HG02885 (cell line): ENCODE data around the gene CEP55.

ENCODE experiments used
- ATAC-seq: cut with Tn5 transposase; IDR thresholded peaks from one replicate; pipeline ENCODE4 v1.9.1; 2021; ENCODE audit warnings: mild to moderate bottlenecking; ENCODE audit not compliant: unreplicated experiment, poor library complexity

Gene CEP55

DNA sequence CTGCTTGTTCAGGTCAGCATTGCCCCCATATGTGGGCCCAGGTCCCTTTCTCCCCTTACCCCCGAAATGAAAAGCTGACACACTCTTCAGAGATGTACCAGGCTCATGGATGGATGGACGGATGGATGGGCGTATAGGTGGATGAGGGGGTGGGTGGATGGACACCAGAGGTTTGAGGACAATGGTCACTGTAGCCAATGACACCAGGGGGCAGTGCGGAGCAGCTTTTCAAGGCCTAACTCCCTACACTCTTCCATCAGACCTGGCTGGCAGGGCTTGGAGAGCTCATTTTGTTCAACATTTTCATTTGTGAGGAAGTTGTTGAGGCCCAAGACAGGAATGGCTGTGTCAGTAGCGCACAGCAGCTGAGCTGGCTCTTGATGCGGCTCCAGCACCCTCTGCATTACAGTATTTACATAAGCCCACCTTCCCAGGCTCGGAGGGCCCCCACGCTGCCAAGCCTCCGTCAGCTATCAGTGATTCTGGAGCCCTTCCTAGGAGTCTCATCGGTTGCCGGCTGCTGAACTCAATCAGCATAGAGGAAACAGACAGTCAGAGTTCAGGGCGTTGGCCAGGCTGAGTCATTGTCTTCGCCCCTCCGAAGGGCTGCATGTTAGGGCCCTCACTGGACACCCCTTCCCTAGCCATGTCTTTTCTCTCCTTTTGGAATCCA, 58.5 kb downstream of the CEP55 start:
- peak; percentile 61 for ATAC-seq

DNA sequence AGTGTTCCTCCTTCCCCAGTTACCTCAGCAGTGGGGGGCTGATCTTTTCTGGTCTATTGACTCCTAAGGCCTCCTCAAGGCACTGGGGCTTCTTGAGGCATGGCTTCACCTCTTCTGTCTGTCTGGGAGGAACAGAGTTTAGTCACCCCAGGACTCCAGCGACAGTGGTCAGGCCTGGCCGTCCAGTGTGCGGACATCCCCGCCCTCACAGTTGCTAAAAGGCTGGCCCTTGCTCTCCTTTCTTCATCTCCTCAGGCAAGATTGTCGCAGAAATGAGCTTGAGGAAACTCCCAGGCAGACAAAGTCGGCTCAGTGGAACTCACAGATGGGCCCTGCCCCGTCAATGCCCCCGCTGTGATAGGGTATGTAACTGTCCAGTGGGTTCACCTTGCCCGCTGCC, 63.1 kb downstream of the CEP55 start:
- ATAC-seq = no peak

DNA sequence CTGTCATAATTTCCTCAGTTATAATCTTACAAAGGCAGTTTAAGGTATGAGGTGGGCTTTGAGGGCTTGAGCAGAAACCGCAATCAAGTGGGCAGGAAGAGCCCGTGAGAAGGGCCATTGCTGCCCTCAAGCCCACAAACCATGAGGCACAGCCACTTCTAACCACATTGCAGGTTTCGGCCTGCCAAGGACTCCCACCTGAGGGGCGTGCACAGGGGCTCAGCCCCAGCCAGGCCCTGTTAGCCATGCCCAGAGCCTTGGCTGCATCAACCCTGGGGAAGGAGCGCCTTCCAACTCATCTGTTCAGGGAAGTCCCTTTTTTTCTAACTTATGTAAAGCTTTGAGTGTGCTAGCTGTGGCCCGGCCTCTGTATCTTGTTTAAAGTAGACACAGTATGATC, 64.1 kb downstream of the CEP55 start:
- no peak for ATAC-seq

DNA sequence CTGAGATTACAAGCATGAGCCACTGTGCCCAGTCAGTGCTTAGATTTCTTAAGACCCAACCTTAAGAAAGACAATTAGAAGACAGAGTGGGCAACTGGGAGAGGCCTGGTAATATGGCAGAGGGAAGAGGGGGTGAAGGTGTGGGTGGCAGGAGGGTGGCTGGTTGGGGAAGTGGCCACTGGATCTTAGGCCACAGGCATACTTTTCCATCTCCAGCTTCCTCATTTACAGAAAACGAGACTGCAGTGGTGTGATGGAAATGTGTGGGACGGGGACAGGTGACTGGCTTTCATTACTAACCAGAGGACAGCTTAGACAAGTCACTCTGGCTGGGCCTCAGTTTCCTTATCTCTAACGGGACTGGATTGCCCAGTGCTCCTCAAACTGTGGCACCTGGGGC, 69.0 kb downstream of the CEP55 start:
- ATAC-seq = no peak

DNA sequence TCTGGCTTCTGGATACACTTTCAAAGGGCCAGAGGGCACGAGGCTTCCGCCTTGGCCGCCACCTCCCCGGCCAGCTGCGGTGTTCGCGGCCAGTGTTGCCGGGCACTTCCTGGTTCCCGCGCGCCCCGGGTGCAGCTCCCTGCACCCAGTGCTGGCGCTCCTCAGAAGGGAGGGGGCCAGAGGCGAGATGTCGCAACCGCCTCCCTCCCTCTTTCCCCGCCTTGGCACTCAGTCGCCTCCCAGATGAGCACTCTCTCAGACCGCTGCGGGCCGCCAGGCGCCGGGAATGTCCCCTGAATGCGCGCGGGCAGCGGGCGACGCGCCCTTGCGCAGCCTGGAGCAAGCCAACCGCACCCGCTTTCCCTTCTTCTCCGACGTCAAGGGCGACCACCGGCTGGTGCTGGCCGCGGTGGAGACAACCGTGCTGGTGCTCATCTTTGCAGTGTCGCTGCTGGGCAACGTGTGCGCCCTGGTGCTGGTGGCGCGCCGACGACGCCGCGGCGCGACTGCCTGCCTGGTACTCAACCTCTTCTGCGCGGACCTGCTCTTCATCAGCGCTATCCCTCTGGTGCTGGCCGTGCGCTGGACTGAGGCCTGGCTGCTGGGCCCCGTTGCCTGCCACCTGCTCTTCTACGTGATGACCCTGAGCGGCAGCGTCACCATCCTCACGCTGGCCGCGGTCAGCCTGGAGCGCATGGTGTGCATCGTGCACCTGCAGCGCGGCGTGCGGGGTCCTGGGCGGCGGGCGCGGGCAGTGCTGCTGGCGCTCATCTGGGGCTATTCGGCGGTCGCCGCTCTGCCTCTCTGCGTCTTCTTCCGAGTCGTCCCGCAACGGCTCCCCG, 70.2 kb downstream of the CEP55 start, which contains the start of gene FFAR4:
Gene FFAR4 (plus strand): TSS at position 231 of the 842 bp plus-strand sequence. CDS start 56 bp downstream, at position 287.
- ATAC-seq = no peak

DNA sequence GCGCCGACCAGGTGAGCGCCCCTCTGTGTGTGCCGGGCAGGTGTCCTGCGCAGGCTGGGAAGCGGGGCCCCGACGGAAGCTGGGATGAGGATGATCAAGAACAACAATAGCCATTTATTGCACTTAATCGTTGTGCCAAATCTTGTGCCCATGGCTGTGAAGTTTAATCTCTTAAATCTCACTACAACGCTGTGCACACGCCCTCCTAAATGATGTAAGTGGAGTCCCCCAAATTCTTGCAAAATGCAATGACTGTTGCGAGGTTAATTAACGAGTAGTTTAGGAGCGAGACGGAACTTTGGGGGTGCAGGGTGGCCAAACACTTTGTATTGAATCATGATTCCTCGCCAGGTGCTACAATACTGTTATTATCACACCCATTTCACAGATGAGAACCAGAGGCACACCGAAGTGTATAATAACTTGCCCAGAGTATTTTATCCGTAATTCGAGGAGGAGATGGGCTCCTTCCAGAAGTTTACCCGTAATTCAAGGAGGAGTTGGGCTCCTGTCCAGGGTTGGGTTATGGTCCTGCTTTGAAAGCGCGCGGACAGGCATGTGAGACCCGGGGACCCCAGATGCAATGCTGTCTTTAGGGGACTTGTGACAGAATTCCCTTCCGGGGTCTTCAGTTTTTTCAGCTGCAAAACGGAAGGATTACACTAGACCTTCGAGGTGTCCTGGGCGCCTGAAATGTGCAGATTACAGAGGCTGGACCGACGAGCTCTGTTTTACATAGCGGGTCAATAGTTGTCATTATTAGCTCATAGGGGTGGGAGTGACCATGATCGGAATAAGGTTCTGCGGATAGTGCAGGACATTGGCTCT, 71.1 kb downstream of the CEP55 start:
- ATAC-seq = no peak

DNA sequence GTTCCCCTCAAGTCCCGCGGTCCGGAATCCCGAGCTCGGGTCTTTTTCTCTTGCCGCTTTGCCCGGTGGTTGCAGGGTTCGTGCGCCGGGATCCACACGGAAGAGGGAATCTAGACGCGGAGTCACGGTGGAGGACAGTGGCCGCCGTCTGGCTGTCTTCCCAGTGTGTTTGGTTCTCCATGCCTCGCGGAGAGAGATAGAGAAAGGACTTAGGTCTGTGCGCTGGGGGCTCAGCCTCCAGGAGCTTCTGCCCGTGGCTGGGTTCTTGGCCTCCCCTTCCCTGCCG, 71.6 kb downstream of the CEP55 start:
- no peak for ATAC-seq

DNA sequence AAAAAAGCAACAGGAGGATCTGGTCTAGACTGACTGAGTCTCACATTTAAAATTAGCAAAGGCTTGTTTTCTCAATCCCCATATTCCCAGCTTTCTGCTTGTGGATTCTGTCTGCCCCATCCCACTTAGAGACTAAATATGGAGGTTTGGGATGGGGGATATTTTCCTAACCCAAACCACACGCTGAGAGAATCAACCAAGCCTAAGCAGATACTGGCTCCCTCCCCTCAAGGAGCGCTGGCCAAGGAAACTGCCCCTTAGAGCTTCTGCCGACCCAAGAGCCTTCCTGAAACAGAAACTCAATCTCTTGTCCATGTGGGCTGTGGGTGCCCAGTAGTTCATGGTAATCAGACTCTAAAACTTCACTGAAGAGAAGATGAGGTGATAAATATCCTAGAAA, 74.0 kb downstream of the CEP55 start:
- no peak for ATAC-seq

DNA sequence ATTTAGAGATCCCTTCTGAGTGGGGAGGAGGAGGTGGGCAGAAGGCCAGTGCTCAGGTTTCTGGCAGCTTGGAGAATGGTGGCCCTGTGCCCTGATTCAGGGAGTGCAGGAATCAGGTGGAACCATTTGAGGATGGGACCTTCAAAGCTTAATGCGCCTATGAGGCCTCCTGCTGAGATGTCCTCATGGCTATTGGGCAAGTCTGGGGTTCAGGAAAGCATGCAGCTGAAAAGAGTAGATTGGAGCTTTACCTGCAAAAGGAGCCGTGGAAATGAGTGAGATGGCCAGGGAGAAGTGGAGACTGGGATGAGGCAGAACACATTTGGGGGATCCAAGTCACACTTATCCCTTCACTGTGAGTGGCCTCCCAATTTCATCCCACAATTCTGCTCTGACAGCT, 76.2 kb downstream of the CEP55 start:
- no peak for ATAC-seq

DNA sequence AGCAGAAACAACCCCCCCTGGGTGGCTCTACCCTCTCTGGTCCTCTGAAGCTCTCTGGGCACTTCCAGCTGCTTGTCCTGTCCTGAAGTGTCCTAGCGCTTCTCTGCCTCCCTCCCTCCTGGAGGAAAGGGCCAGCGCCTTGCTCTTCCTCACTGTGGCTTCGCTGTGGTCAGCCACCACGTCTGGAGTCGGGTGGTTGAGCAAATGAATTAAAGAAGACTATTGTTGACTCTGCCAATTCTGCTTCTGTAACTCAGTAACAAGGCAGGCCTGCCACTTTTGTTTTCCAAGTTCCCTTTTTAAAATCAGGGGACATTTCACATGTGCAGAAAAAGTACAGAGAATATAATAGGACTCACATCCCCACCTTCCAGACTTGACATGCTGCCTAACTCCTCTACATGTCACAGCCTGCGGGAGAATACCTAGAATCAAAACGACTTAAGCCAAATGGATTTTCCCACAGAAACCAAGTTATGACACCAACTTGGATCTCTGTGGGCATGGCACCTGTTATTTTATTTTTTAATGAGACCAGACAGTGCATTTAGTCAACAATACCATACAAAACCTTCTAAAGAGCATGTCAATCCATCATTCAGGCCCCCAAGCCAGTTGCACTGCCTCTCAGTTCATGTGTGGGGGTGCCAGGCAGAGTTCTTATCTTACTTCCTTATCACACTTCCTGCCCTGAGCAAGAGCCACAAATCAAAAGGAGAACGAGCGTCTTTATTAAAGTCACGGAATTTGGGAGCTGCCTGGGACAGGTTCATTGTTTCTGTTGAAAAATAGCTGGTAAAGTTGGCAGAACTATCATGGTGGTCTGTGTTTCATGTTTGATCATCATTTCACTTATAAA, 76.9 kb downstream of the CEP55 start:
- no peak for ATAC-seq

DNA sequence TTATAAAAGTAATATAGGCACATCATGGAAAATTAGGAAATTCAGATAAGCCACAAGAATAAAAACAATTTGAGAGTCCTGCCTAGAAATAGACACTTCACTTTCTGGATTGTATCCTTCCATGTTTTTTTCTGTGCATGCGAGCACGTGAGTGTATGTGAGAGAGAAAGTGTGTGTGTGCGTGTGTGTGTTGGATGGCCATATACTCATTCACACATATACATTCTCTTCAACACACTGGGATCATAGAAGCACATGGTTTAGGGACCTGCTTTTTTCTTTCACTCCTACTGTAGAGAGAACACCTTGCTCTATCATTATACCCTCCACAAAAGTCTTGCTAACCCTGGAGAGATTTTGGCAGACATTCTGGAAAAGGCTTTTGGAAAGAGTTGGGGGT, 77.5 kb downstream of the CEP55 start:
- ATAC-seq = no peak

DNA sequence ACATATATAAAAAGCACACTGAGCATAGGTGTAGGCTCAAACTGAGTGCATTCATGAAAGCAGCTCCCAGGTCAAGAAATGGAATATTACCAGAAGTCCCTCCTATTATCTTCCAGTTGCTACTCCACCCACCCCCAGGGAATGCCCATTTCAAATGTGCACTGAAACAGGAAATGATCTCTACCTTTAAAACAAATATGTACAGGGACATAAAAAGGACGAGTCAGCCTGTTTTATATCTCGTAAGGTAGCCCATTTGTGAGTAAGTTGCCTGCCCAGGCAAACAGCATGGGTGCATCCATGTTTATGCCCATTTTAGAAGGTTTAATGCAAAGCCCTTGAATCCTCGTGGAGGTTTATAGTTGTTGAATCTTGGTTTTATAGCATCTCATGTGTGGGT, 80.5 kb downstream of the CEP55 start:
- no peak for ATAC-seq

DNA sequence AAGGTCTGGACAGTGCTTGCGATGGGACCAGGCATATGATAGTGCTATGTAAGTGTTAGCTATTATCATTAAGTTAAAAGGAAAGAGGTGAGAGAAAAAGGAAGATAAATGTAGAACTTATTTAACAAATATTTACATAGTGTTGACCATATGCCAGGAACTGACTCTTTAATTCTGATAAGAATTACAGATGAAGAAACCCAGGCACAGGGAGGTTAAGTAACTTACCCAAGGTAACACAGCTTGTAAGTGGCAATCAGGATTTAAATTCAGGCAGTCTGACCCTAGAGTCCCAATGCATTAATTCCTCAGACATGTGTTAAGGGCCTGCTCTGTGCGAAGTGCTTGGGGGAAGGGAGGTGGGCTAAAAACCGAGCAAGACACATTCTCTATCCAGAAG, 81.2 kb downstream of the CEP55 start:
- no peak for ATAC-seq
